A549 (cell line): Measurements from ENCODE around the gene DNAH7.

Source experiments
- CTCF ChIP-seq: fragments of >200 bp; sonication (Bioruptor Twin); formaldehyde crosslinking; IDR thresholded peaks from 3 replicates; pipeline ENCODE4 v1.5.1; 2016
- KDM1A ChIP-seq: fragments of 200-600 bp; sonication (generic); IDR thresholded peaks from 2 replicates; pipeline ENCODE4 v1.6.1; 2016; ENCODE audit warnings: low read depth, mild to moderate bottlenecking
- NFE2L2 ChIP-seq: fragments of 150-350 bp; conservative IDR thresholded peaks from 2 replicates; pipeline ENCODE4 v1.6.1; 2014; ENCODE audit warnings: low read length
- POLR2A ChIP-seq: IDR thresholded peaks from 2 replicates; pipeline ENCODE4 v1.6.1; 2012; ENCODE audit warnings: mild to moderate bottlenecking, low read length
- RAD21 ChIP-seq, 2 experiments: fragments of >200 bp in 1 of 2; sonication (Bioruptor Twin) in 1 of 2; formaldehyde crosslinking in 1 of 2; IDR thresholded peaks in 1 of 2; conservative IDR thresholded peaks in 1 of 2; 2 replicates in 1 of 2; 3 replicates in 1 of 2; pipeline ENCODE4 v1.6.1; 2012 to 2018; ENCODE audit warnings: inconsistent platforms in 1 of 2

GRCh38 chr2:195737511-195738325 is 330.9 kb downstream of the DNAH7 start:
- TF ChIP-seq POLR2A (no peak), NFE2L2 (no peak), CTCF (no peak), RAD21 (conservative IDR thresholded peaks at IDR 0.05 in 1 of 2, IDR thresholded peaks at IDR 0.05 in 1 of 2) (no peak), KDM1A (no peak)
